ENCODE results near the gene CAND1.

Gene CAND1

GRCh38 chr12:67302162-67302561 is 33.0 kb downstream of the CAND1 start:
- CTCF ChIA-PET, result interaction anchor here (1.2 to 2.4 kb wide), 2 partner anchors 14 to 16 kb away, joined by 3 to 6 read pairs; no protein-coding TSS in a partner anchor
- no peak for TF ChIP-seq CTCF (IDR thresholded peaks at IDR 0.05; ENCODE audit: control extremely low read depth, extremely low read depth, low read depth, missing control alignments)
- POLR2A ChIA-PET, result no interaction called here
- DNase-seq (ENCODE audit: extremely low spot score), result no peak

- DNase-seq (ENCODE audit: extremely low spot score), result no peak
- TF ChIP-seq CTCF (IDR thresholded peaks at IDR 0.05; ENCODE audit: control extremely low read depth, extremely low read depth, low read depth, missing control alignments), result no peak
- ChIA-PET CTCF (interaction anchor here (1.2 to 3.9 kb wide), 7 partner anchors 9 to 198 kb away, joined by 3 to 21 read pairs (median 5); no protein-coding TSS in a partner anchor), POLR2A (no interaction called here)
Measured at GRCh38 chr12:67305544-67305943, 36.4 kb downstream of the CAND1 start.

- no peak for DNase-seq (ENCODE audit: extremely low spot score)
- TF ChIP-seq CTCF (IDR thresholded peaks at IDR 0.05; ENCODE audit: control extremely low read depth, extremely low read depth, low read depth, missing control alignments), result no peak
- ChIA-PET CTCF (interaction anchor here (1.1 to 3.9 kb wide), 5 partner anchors 10 to 20 kb away, joined by 3 to 21 read pairs (median 5); no protein-coding TSS in a partner anchor), POLR2A (no interaction called here)
Measured at GRCh38 chr12:67306712-67307111, 37.6 kb downstream of the CAND1 start.

DNA sequence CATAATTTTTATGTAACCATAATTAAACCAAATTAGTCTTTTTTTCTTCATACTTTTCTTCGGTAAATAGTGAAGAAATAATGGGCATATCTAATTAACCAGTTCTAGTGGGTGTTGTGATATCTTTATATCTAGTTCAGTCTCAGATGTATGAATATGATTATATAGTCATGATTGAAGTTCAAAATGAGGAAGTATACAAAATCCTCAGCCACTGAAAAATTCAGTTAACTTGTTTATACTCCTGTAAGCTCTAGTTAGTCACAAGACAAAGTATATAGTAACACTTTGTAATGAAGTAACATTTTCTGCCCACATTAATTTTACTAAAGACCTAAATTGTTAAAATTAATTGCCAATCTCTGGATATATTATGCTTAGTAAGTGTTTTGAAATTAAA is 46.5 kb downstream of the CAND1 start:
- DNase-seq (ENCODE audit: extremely low spot score), result no peak
- no peak for TF ChIP-seq CTCF (IDR thresholded peaks at IDR 0.05; ENCODE audit: control extremely low read depth, extremely low read depth, low read depth, missing control alignments)
- CTCF ChIA-PET, result interaction anchor here (0.8 to 3.3 kb wide), 4 partner anchors 10 to 38 kb away, joined by 3 to 19 read pairs (median 4); no protein-coding TSS in a partner anchor
- POLR2A ChIA-PET, result no interaction called here

DNA sequence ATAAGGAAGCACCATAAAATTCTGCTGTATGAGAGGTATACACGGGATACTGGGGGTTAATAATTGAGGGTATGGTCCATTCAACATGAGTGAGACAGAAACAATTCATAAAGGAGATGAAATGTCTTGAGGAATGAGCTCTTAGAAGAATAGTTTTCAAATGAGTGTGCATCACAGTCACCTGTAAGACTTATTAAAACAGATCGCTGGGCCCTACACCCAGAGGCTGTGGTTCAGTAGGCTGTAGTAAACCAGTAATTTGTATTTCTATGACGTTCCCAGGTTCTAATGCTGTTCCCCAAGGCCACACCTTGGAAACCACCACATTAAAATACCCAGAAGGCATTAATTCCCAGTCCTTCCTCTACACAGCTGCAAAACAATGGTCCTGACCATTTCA is 49.6 kb downstream of the CAND1 start:
- ChIA-PET CTCF (interaction anchor here (1.0 to 1.2 kb wide), 3 partner anchors 9 to 30 kb away, joined by 3 to 4 read pairs (median 3); no protein-coding TSS in a partner anchor), POLR2A (no interaction called here)
- TF ChIP-seq CTCF (IDR thresholded peaks at IDR 0.05; ENCODE audit: control extremely low read depth, extremely low read depth, low read depth, missing control alignments), result no peak

DNA sequence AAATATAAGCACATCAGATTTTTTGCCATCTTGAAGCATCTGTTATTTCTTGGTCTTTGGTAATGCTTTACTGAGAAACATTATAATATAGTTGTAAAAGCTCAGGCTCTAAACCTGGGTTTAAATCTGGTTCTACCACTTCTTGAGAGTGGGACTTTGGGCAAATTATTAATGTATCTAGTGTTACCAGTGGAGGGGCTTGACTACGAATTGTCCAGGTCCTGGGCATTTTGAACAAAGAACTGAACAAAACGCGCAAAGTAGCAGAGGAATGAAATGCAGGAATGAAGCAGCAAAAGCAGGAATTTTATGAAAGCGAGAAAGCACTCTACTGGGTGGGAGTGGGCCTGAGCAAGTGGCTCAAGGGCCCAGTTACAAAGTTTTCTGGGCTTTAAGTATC is 50.8 kb downstream of the CAND1 start:
- no peak for TF ChIP-seq CTCF (IDR thresholded peaks at IDR 0.05; ENCODE audit: control extremely low read depth, extremely low read depth, low read depth, missing control alignments)
- ChIA-PET POLR2A (no interaction called here), CTCF (no interaction called here)
- DNase-seq (ENCODE audit: extremely low spot score), result no peak

More for the DNA sequence above, 49.6 kb downstream of the CAND1 start:
- no peak for DNase-seq (ENCODE audit: extremely low spot score)
